GM18868 (cell line): ENCODE measurements around the gene GRID1.

ENCODE experiments used
- ATAC-seq: cut with Tn5 transposase; IDR thresholded peaks from one replicate; pipeline ENCODE4 v1.9.1; 2021; ENCODE audit warnings: mild to moderate bottlenecking, moderate library complexity; ENCODE audit not compliant: unreplicated experiment

GRID1 gene

GRCh38 chr10:86197166-86197790, 169.3 kb downstream of the GRID1 start:
- no peak for ATAC-seq

GRCh38 chr10:86195521-86196157, 171.0 kb downstream of the GRID1 start:
- no peak for ATAC-seq

GRCh38 chr10:86194684-86195083, 171.9 kb downstream of the GRID1 start:
- ATAC-seq = no peak

GRCh38 chr10:86193841-86194240, 172.8 kb downstream of the GRID1 start:
- ATAC-seq = no peak

GRCh38 chr10:86192691-86193090, 173.9 kb downstream of the GRID1 start:
- ATAC-seq = no peak

GRCh38 chr10:86192147-86192546, 174.4 kb downstream of the GRID1 start:
- ATAC-seq = no peak

- no peak for ATAC-seq
These were observed 174.9 kb downstream of the GRID1 start for GRCh38 chr10:86191686-86192085.

GRCh38 chr10:86191166-86191565, 175.4 kb downstream of the GRID1 start:
- no peak for ATAC-seq

- no peak for ATAC-seq
These were observed 176.3 kb downstream of the GRID1 start for GRCh38 chr10:86190291-86190690.

GRCh38 chr10:86189891-86190290, 176.7 kb downstream of the GRID1 start:
- ATAC-seq = no peak

GRCh38 chr10:86188796-86189558, 177.6 kb downstream of the GRID1 start:
- ATAC-seq = no peak

GRCh38 chr10:86188326-86188725, 178.3 kb downstream of the GRID1 start:
- no peak for ATAC-seq

GRCh38 chr10:86187499-86188239, 178.9 kb downstream of the GRID1 start:
- ATAC-seq = no peak

GRCh38 chr10:86186633-86187032, 180.0 kb downstream of the GRID1 start:
- no peak for ATAC-seq

- ATAC-seq = no peak
These were observed 184.0 kb downstream of the GRID1 start for GRCh38 chr10:86182595-86182994.

GRCh38 chr10:86182150-86182549, 184.4 kb downstream of the GRID1 start:
- ATAC-seq = no peak

- no peak for ATAC-seq
These were observed 185.7 kb downstream of the GRID1 start for GRCh38 chr10:86180861-86181260.

GRCh38 chr10:86179961-86180360, 186.6 kb downstream of the GRID1 start:
- no peak for ATAC-seq

GRCh38 chr10:86179153-86179524, 187.5 kb downstream of the GRID1 start:
- no peak for ATAC-seq

- peak; percentile 59 for ATAC-seq
These were observed 188.0 kb downstream of the GRID1 start for GRCh38 chr10:86178401-86179152.
